Effector CD8-positive, alpha-beta T cell (primary cell): ENCODE data around the gene SESN1.

Experiments used
- DNase-seq: peaks from one replicate; lab custom pipeline; 2025; lab: John Stamatoyannopoulos, UW

Gene SESN1

GRCh38 chr6:108961077-108961476, 133.6 kb downstream of the SESN1 start:
- DNase-seq, result no peak

- DNase-seq, result no peak
Measured at GRCh38 chr6:108960601-108961000, 134.0 kb downstream of the SESN1 start.

GRCh38 chr6:108959972-108960582, 134.6 kb downstream of the SESN1 start:
- no peak for DNase-seq

DNA sequence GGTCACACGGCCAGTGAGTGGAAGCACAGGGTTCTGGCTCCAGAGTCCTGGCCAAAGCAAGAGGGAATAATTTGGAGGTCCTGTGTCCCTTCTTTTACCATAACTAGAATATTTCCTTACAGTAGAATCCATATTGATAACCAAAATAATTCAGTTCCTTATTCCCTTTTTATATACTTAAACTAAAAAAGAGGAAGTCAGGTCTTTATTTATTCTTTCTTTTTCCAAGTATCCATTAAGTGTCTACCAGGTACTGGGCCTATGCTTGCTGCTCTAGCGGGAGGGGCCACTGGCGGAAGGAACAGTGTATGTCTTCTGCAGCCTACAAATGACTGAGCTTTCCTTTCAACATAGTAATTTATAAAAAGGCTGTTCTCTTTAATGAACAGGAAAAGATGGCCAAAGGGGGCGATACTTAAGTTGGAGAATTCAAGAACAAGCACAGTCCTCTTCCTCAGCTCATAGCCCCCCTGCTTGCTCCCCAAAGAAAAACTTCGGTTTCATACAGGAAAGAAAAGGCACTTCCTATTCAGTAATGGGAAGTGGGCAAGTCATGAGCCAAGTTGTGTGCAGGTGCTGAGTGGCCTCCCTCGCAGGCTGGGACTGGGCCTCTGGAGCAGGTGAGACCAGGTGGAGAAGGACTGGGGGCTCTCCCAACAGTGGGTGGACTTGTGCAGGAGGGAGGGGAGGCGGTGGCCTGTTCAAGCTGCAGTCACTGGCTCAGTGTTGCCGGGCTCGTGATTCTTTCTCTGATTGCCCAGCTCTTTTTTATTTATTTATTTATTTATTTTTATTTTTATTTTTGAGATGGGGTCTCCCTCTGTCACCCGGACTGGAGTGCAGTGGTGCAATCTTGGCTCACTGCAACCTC, 135.5 kb downstream of the SESN1 start:
- DNase-seq, result no peak

- no peak for DNase-seq
Measured at GRCh38 chr6:108957221-108957620, 137.4 kb downstream of the SESN1 start.

DNA sequence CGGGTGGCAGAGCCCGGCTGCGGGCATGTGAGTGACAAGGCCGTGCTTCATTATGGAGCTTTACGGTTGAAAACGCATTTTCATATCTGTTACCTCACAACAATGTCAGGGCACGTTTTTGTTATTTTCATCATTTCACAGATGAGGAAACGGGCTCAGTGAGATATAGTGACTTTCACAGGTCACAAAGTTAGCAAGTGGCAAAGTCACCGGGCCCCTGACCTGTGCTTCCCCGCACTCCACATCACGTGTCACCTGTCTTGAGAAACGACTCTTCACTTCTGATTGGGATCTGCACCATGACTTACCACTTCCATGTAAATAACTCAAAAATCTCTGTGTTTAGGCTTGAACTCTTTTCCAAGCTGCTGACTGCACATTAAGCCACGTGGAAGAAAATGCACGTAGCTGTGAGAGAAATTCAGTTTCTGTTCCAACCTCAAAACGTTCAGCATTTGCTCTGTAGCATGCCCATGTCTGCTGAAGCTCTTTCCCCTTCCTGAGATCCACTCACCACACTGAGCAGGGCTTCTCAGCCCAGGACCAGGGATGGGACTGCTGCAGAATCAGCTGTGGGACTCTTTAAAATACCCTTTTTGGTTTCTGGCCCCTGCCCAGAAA, 139.2 kb downstream of the SESN1 start:
- DNase-seq, result no peak

- no peak for DNase-seq
Measured at GRCh38 chr6:108953681-108954080, 141.0 kb downstream of the SESN1 start.

- no peak for DNase-seq
Measured at GRCh38 chr6:108952776-108953486, 141.7 kb downstream of the SESN1 start.

DNA sequence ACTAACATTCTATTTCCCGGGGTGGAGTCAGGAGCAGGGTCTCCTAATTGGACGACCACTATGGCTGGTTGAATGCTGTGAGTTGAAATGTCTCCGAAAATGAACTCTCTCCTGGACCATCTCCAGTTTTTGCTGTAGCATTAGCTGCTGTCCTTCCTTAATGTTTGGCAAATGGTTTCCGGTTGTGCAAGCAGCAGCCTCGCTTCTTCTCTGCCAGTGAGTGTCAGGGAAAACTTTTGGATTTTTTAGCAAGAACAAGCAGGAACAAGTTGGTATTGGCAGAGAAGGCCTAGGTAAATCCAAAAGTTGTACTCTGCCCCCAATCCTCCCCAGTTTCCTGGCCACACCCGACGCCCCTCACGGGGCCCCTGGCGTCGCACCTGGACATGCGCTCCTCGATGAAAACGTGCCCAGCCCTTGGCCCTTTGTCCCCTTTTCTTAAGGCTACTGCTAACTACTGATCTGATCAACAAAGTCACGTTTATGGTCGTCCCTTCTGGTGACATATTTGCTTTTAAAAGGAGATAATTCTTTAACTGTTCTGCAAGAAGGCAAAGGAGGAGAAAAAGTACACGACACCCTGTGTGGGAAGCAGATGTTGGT, 143.2 kb downstream of the SESN1 start:
- DNase-seq, result no peak

DNA sequence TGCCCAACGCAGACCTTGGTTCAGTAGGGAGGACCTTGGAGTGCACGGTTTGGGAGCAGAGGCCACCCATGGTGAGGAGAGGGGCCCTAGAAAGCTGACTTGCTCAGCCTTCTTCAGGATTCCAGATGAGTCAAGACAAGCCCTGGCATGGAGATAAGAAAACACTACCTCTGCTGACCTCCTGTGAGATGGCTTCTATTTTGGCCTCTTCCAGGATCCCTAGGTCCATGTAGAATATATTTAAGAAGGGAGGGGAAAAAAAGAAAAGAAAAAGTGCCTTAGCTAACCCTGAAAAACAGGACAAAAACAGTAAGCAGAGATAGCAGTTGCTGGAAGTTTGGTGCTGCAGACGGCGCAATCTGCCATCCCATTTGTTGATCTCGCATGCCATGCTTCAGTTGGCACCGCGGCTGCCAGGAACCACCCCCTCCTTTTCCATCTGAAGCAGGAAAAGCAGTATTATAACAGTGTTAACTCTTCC, 146.4 kb downstream of the SESN1 start:
- no peak for DNase-seq

DNA sequence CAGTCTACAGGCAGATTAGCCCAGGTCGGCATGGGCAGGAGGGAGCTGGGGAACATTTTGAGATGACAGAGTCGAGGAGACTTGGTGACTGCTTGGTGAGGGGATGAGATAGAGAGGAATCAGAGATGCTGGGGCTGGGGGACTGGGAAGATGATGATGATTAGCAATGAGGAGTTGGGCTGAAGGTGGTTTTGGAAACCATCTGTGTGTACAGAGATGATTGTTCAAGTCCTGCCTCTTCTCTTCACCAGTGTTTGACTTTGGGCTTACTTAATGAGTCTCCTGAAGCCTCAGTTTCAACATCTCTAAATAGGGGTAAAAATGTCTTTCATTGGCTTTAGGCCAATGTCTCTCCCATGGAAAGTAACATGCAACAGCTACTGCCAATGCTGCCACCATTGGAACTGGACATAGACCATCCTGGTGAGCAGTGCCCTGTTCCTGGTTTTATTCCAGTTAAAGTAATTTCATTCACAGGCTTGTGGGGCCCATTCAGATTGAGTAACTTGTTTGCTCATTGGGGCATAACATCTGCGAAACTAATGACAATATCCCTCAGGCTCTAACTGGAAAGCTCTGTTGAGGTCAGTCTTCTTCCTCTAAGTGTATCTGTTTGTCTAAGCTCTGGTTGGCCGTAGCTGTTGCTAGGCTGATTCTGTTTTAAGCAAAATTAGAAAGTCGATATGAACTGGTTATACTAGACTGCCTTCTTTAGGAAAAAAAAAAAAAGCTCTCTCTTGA, 147.4 kb downstream of the SESN1 start:
- no peak for DNase-seq

- no peak for DNase-seq
Measured at GRCh38 chr6:108946695-108947094, 148.0 kb downstream of the SESN1 start.

DNA sequence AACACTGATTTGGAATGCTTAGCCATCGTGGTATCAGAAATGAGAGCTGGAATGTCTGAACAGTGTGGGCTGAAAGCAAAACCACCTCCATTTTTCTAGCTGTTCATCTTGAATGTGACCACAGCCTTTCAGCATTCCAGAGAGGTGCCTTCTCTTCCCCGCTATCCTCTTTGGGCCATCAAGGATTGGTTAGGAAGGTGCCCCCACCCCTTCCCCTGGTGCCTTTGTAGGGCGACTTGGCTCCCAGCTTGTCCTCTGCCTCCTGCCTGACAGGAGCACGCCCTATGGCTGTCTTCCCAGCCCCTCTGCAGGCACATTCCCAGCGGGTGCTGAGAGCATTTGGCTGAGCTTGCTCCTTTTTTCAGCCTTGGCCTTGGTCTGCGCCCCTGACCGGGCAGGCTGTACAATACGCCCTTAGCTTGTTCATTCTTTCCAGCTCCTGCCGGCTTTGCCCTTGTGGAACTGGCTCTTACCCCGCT, 148.9 kb downstream of the SESN1 start:
- no peak for DNase-seq

DNA sequence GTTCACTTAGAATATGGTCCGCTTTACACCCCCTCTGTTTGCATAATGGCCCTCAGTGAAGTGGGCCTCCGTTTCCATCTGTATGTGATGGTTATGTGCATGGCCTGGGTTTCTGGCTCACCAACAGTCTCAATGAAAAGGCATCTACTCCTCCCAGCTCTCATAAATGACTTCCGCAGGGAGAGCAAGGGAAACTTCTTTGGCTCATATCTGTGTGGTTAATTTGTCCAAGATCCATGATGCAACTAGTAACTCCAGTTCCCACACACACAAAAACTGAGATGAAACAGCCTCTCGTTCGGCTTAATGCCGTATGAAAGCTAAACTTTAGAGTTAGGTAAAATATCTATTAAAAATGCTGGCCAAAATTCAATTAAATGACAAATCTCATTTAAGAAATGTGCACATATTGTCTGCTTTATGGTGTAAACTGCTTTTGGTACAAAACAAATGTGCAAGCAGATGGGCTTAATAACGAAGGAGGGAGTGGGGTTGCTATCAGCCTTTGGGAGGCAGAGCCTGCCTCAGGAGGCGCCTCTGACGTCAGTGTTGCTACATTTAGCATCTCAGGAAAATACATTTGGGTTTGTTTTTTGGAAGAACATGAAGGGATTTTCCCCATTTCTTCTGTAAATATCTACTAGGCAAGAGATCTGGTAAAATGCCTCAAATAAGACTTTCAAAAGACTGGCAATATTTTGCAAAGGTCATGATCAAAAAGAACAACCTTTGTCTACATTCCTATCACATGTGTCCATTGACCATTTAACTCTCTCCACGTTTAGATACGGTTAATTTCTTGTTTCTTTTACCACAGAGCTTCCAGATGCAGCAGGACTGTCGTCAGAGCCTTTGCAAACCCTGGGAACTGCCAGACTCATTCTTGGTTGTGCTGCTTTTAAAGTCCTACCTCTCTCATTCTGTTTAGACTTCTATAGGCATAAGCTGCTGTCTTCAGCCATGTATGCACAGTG, 149.7 kb downstream of the SESN1 start:
- DNase-seq, result no peak

- DNase-seq, result no peak
Measured at GRCh38 chr6:108944071-108944470, 150.6 kb downstream of the SESN1 start.

DNA sequence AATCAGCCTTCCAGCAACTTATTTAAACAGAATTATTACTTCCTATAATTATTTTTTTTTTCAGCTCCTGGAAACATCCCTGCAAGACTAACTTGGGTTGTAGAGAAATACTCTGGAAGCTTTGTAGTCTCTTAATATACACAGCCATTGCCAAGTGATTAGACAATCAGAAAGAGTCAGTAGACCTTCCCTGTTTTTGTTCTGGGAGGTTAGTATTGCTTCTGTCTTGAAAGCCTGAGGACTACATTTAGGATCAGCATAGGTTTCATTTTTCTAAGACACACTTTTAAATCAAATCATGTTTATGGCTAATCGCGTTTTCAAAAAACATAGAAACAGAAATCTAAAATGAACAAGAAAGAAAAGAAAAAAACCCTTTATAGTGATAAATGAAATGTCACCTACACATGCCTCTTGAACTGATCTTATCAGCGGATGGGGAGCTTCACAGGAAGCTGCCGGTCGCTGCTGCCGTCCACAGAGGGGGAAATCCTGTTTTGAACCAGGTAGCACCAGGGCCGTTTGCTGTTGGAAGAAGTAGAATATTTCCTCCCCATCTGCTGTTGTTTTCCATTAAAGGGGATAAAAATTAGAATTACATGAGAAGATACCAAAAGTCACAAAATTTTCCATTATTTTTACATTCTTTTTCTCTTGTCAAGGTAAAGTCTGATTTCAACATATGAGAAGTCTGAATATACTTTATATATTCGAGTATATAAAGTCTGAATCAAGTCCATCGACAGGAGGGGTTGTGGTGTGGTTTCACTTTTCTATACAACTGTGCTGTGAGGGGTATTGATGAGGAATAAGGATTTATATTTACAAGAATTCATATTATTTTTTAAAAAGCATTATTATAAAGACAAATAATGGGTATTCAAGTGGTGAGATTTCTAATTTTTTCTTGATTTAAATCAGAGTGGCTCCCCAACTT, 151.8 kb downstream of the SESN1 start:
- DNase-seq, result peak; percentile 33

- no peak for DNase-seq
Measured at GRCh38 chr6:108941859-108942258, 152.8 kb downstream of the SESN1 start.

- no peak for DNase-seq
Measured at GRCh38 chr6:108941281-108941680, 153.4 kb downstream of the SESN1 start.

- no peak for DNase-seq
Measured at GRCh38 chr6:108940741-108941140, 153.9 kb downstream of the SESN1 start.
